IPS-11a (cell line): Measurements from ENCODE around the gene SPIRE2.
"Not testable (repeated sequence)": the region's sequence is repeated elsewhere in the genome, so short reads cannot be mapped to it uniquely, and the experiment has no call there.

Experiments
- H3K4me3 ChIP-seq: one replicate; pipeline ENCODE4 v1.5.1; 2013; ENCODE audit warnings: low read depth, low read length, control low read depth

The SPIRE2 gene

GRCh38 chr16:89828199-89828869 lies at the start of gene SPIRE2:
Gene SPIRE2 (plus strand): TSS chr16:89828475. CDS start chr16:89828551, 76 bp downstream.
- H3K4me3 ChIP-seq = peak within 1 kb of the TSS; percentile 67

GRCh38 chr16:89779231-89779908 lies 48.9 kb upstream of the SPIRE2 start:
- no peak overlapping the region for H3K4me3 ChIP-seq

- no peak overlapping the region for H3K4me3 ChIP-seq
Observed at GRCh38 chr16:89779909-89780305, 48.4 kb upstream of the SPIRE2 start.

- no peak overlapping the region for H3K4me3 ChIP-seq
Observed at GRCh38 chr16:89782489-89782888, 45.8 kb upstream of the SPIRE2 start.

- not testable (repeated sequence) for H3K4me3 ChIP-seq
Observed at GRCh38 chr16:89783952-89784351, 44.3 kb upstream of the SPIRE2 start.

- no peak overlapping the region for H3K4me3 ChIP-seq
Observed at GRCh38 chr16:89784406-89784805, 43.9 kb upstream of the SPIRE2 start.

GRCh38 chr16:89785523-89786155 lies 42.6 kb upstream of the SPIRE2 start:
- H3K4me3 ChIP-seq = no peak overlapping the region

- H3K4me3 ChIP-seq = no peak overlapping the region
Observed at GRCh38 chr16:89786474-89787364, 41.6 kb upstream of the SPIRE2 start.

- no peak overlapping the region for H3K4me3 ChIP-seq
Observed at GRCh38 chr16:89787365-89787805, 40.9 kb upstream of the SPIRE2 start.

GRCh38 chr16:89791278-89791995 lies 36.8 kb upstream of the SPIRE2 start:
- no peak overlapping the region for H3K4me3 ChIP-seq

- not testable (repeated sequence) for H3K4me3 ChIP-seq
Observed at GRCh38 chr16:89793092-89793491, 35.2 kb upstream of the SPIRE2 start.

GRCh38 chr16:89793955-89794354 lies 34.3 kb upstream of the SPIRE2 start:
- no peak overlapping the region for H3K4me3 ChIP-seq

GRCh38 chr16:89795676-89796075 lies 32.6 kb upstream of the SPIRE2 start:
- H3K4me3 ChIP-seq = no peak overlapping the region

GRCh38 chr16:89796104-89796503 lies 32.2 kb upstream of the SPIRE2 start:
- H3K4me3 ChIP-seq = no peak overlapping the region

GRCh38 chr16:89798126-89798525 lies 30.1 kb upstream of the SPIRE2 start:
- H3K4me3 ChIP-seq = no peak overlapping the region

GRCh38 chr16:89798832-89799370 lies 29.4 kb upstream of the SPIRE2 start:
- H3K4me3 ChIP-seq = no peak overlapping the region

GRCh38 chr16:89801800-89802199 lies 26.5 kb upstream of the SPIRE2 start:
- H3K4me3 ChIP-seq = no peak overlapping the region

GRCh38 chr16:89805136-89805905 lies 23.0 kb upstream of the SPIRE2 start:
- H3K4me3 ChIP-seq = no peak overlapping the region

- not testable (repeated sequence) for H3K4me3 ChIP-seq
Observed at GRCh38 chr16:89806589-89807193, 21.6 kb upstream of the SPIRE2 start.
